ENCODE data around the gene ATRIP.

The ATRIP gene

DNA sequence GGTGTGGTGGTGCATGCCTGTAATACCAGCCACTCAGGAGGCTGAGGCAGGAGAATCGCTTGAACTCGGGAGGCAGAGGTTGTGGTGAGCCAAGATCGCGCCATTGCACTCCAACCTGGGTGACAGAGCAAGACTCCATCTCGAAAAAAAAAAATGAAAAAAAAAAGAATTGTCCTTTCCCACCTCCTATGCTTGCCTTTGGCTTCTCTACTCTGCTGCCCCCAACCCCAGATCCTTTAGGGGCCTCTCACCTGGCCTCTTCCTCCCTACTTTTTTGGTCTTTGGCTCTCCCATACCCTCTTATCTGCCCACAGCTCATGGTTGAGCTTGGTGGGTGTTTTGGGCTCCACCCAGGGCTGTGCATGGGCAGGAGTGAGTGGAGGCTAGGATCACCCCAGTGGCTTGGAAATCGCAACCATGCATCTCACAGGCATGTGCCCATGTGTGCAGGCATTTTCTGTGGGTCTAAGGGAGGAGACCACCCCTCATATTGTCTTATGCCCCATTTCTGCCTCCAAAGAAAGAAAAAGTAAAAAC is 59.5 kb downstream of the ATRIP start:
- no peak for DNase-seq

DNA sequence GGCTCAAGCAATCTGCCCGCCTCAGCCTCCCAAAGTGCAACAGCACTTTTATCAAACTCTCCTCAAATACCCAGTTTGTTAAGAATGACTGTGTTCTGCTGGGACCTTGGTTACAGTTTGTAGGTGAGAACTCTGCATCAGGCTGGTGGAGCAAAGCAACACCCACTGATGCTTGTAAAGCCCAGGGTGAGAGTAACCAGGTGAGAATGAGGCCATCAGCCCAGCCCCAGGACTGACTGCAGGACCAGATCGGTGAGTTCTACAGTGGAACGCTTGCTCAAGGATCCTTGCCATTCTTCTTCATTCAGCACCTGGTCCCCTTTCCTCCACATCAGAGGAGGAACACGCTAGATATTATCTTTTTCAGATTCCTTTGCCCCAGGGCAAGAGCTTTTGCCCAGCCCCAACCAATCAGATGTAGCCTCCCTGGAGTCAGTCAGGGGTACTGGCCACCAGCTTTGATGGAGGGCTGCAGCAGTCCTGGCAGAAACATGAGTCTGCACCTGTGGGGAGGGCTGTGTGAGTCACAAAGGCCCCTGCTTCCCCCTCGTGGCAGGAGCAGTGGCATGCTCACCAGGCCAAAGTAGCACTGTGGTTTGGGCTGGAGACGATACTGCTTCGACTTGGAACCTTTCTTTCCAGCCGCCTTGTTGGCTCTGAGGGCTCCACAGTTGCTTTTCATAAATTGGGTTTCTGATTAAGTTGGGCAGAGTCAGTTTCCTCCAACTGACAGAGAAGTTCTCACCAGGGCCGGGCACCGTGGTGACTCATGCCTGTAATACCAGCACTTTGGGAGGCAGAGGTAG is 60.9 kb downstream of the ATRIP start:
- peak; percentile 78 for DNase-seq

GRCh38 chr3:48511551-48511950 is 65.0 kb downstream of the ATRIP start:
- DNase-seq: no peak

GRCh38 chr3:48514431-48515227 is 68.1 kb downstream of the ATRIP start:
- no peak for DNase-seq

Data from activated T-cell treated with anti-CD3 and anti-CD28 coated beads, Interleukin-2, amount 50 U/mL, for 1 hour (primary cell).